ENCODE data around the gene SAAL1.

The SAAL1 gene

GRCh38 chr11:18144243-18144642 lies 38.4 kb upstream of the SAAL1 start:
- H3K36me3 ChIP-seq (ENCODE audit: low read depth): no peaks in the 10 kb centered on the region
- H3K4me1 ChIP-seq (ENCODE audit: insufficient read depth, poor library complexity, severe bottlenecking): peaks cover 8% of the 10 kb centered on the region
- peak overlapping the region; percentile 55 for H3K27ac ChIP-seq (ENCODE audit: poor library complexity, severe bottlenecking)
- TF ChIP-seq CTCF (IDR thresholded peaks at IDR 0.05; ENCODE audit: poor library complexity, severe bottlenecking): no peak
- no peak for DNase-seq (ENCODE audit: low spot score)
- no peaks in the 10 kb centered on the region for H3K27me3 ChIP-seq (ENCODE audit: insufficient read depth, poor library complexity, severe bottlenecking)
- H3K4me3 ChIP-seq (ENCODE audit: severe bottlenecking): no peak overlapping the region
- peak; percentile 75 for ATAC-seq (ENCODE audit: low read depth)
- H3K9me3 ChIP-seq (ENCODE audit: severe bottlenecking): no peaks in the 10 kb centered on the region

- no peak for DNase-seq (ENCODE audit: low spot score)
- Histone ChIP-seq H3K4me3 (ENCODE audit: severe bottlenecking) (no peak overlapping the region), H3K27ac (ENCODE audit: poor library complexity, severe bottlenecking) (no peak overlapping the region), H3K36me3 (ENCODE audit: low read depth) (no peaks in the 10 kb centered on the region), H3K4me1 (ENCODE audit: insufficient read depth, poor library complexity, severe bottlenecking) (peaks cover 8% of the 10 kb centered on the region), H3K27me3 (ENCODE audit: insufficient read depth, poor library complexity, severe bottlenecking) (no peaks in the 10 kb centered on the region), H3K9me3 (ENCODE audit: severe bottlenecking) (no peaks in the 10 kb centered on the region)
- ATAC-seq (ENCODE audit: low read depth): no peak
- no peak for TF ChIP-seq CTCF (IDR thresholded peaks at IDR 0.05; ENCODE audit: poor library complexity, severe bottlenecking)
Measured at GRCh38 chr11:18140145-18140544, 34.3 kb upstream of the SAAL1 start.

GRCh38 chr11:18137186-18137800 lies 31.4 kb upstream of the SAAL1 start:
- H3K4me1 ChIP-seq (ENCODE audit: insufficient read depth, poor library complexity, severe bottlenecking): peaks cover 4% of the 10 kb centered on the region
- no peaks in the 10 kb centered on the region for H3K9me3 ChIP-seq (ENCODE audit: severe bottlenecking)
- no peaks in the 10 kb centered on the region for H3K36me3 ChIP-seq (ENCODE audit: low read depth)
- H3K27ac ChIP-seq (ENCODE audit: poor library complexity, severe bottlenecking): no peak overlapping the region
- no peak overlapping the region for H3K4me3 ChIP-seq (ENCODE audit: severe bottlenecking)
- no peaks in the 10 kb centered on the region for H3K27me3 ChIP-seq (ENCODE audit: insufficient read depth, poor library complexity, severe bottlenecking)
- DNase-seq (ENCODE audit: low spot score) (no peak), ATAC-seq (ENCODE audit: low read depth) (no peak)
- TF ChIP-seq CTCF (IDR thresholded peaks at IDR 0.05; ENCODE audit: poor library complexity, severe bottlenecking): no peak

GRCh38 chr11:18135308-18135707 lies 29.4 kb upstream of the SAAL1 start:
- ATAC-seq (ENCODE audit: low read depth): no peak

More at GRCh38 chr11:18135308-18135707, 29.4 kb upstream of the SAAL1 start:
- Histone ChIP-seq H3K36me3 (ENCODE audit: low read depth) (no peaks in the 10 kb centered on the region), H3K9me3 (ENCODE audit: severe bottlenecking) (no peaks in the 10 kb centered on the region), H3K27me3 (ENCODE audit: insufficient read depth, poor library complexity, severe bottlenecking) (no peaks in the 10 kb centered on the region), H3K4me3 (ENCODE audit: severe bottlenecking) (no peak overlapping the region), H3K4me1 (ENCODE audit: insufficient read depth, poor library complexity, severe bottlenecking) (peaks cover 6% of the 10 kb centered on the region), H3K27ac (ENCODE audit: poor library complexity, severe bottlenecking) (no peak overlapping the region)
- no peak for DNase-seq (ENCODE audit: low spot score)
- no peak for TF ChIP-seq CTCF (IDR thresholded peaks at IDR 0.05; ENCODE audit: poor library complexity, severe bottlenecking)

Data from RWPE2 (cell line).